SIG-M5 treated with dmso at 0.1 percent for 504 hours (cell line): ENCODE measurements around the gene RUSF1.

Source experiments
- DNase-seq: peaks from one replicate; lab custom pipeline; 2025; ENCODE audit not compliant: unreplicated experiment; lab: John Stamatoyannopoulos, UW

Gene RUSF1

GRCh38 chr16:31471875-31472708 is 36.1 kb downstream of the RUSF1 start, which contains the start of gene TGFB1I1:
Gene TGFB1I1 (plus strand): TSS chr16:31472152. CDS start chr16:31472189, 37 bp downstream.
- DNase-seq, result no peak

DNA sequence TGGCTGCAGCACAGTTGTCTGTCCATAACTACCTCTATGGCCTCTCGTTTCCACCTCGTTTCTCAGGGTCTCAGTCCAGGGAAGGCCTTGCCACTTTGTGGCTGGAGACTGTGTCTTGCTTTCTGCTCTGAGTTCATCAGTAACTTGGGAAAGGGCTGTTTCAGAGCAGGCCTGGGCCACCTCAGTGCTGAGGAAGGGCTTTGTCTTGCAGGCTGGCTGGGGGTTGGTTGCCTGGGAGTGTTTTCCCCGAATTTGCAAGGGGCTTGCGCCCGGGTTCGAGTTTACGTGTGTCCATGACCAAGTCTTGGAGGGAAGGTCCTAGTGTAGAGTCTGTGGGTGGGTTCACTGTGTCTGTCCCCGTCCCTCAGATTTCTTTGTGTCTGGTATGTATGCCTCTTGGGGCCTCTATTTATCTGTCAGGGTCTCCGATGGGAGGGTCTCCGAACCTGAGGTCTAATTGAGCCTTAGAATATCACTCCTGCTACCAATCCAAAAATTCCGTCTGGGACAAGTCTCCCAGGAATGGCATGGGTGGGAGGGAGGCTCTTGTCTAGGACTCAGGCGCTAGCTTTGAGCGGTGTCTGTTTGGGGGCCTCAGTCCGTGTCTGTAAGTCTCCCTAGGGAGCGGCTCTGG is 36.8 kb downstream of the RUSF1 start:
- no peak for DNase-seq

DNA sequence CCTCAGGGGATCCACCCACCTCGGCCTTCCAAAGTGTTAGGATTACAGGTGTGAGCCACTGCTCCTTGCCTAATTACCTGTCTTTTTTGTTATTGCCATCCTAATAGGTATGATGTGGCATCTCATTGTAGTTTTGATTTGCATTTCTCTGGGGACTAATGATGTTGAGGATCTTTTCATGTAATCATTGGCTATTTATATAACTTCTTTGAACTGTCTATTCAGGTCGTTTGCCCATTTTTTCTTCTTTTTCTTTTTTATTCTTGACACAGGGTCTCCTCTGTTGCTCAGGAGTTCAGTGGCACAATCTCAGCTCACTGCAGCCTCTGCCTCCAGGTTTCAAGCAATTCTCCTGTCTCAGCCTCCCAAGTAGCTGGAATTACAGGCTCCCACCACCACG is 37.6 kb downstream of the RUSF1 start:
- DNase-seq, result no peak

DNA sequence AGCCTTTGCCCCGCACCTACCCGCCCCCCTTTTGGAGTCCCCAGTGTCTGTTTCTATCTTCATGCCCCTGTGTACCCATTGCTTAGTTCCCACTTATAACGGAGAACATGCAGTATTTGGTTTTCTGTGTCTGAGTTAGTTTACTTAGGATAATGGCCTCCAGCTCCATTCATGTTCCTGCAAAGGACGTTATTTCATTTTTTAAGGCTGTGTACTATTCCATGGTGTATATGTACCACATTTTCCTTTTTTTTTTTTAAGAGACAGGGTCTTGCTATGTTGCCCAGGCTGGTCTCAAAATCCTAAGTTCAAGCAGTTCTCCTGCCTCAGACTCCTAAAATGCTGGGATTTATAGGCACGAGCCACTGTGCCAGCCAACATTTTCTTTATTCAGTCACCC is 40.3 kb downstream of the RUSF1 start:
- no peak for DNase-seq

GRCh38 chr16:31467151-31467773 is 40.9 kb downstream of the RUSF1 start:
- peak; percentile 25 for DNase-seq

DNA sequence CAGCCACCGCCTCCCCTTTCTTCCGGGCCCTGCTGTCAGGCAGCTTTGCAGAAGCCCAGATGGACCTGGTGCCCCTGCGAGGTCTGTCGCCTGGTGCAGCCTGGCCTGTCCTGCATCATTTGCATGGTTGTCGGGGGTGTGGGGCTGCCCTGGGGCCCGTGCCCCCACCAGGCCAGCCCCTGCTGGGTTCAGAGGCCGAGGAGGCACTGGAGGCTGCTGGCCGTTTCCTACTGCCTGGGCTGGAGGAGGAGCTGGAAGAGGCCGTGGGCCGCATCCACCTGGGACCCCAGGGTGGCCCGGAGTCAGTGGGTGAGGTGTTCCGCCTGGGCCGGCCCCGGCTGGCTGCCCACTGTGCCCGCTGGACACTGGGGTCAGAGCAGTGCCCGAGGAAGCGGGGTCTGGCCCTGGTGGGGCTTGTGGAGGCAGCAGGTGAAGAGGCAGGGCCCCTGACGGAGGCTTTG is 41.8 kb downstream of the RUSF1 start:
- DNase-seq, result no peak

DNA sequence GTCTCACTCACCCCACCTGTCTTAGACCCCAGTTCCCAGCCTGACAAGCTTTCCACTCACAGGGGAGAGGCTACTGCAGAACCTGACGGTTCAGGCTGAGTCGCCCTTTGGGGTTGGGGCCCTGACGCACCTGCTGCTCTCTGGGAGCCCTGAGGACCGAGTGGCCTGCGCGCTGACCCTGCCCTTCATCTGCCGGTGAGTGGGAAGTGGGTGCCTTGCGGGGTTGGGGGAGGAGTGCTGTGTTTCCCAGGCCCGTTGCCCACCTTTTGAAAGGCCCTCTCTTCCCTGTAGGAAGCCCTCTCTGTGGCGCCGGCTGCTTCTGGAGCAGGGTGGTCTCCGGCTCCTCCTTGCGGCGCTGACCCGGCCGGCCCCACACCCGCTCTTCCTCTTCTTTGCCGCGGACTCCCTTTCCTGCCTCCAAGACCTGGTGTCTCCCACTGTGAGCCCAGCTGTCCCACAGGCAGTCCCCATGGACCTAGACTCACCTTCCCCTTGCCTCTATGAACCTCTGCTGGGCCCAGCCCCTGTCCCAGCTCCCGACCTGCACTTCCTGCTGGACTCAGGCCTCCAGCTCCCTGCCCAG is 42.3 kb downstream of the RUSF1 start:
- no peak for DNase-seq

DNA sequence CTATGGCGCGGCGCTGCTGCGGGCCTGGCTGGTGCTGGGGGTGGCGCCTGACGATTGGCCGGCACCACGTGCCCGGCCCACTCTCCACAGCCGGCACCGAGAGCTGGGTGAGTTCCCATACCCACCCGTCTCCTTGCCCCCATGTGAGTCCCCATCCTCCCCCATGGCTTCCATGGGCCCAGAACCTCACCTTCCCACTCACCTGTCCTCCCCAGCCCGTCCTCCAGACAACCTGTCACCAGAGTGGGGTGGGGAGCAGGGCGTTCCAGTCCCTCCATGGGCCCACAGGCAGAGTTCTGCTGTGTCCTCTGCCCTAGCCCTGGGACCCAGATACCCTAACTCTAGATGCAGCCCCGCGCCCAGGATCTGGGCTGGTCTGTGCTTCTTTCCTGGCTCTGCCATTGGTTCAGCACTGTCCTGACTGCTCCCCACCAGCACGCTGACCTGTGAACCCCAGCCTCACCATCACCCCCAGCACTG is 43.4 kb downstream of the RUSF1 start:
- no peak for DNase-seq

GRCh38 chr16:31464348-31464769 is 43.8 kb downstream of the RUSF1 start:
- no peak for DNase-seq

- no peak for DNase-seq
These were observed 46.0 kb downstream of the RUSF1 start for GRCh38 chr16:31461921-31462804.

GRCh38 chr16:31461201-31461920 is 46.8 kb downstream of the RUSF1 start:
- DNase-seq, result no peak

DNA sequence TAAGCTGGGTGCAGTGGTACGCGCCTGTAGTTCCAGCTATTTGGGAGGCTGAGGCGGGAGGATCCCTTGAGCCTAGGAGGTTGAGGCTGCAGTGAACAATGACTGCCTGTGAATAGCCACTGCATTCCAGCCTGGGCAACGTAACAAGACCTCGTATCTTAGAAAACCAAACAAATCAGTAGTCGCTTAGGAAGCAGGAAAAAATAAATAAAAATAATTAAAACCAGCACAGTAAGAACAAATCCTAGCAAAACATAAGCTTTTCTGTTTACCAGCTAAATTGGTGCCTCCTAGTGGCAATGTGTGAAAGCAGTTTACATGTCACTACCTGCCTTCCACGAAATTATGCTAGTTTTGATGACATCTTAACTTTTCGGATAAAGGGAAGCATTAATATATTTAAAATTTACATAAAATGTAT is 47.6 kb downstream of the RUSF1 start:
- peak; percentile 58 for DNase-seq

GRCh38 chr16:31459687-31460581 is 48.3 kb downstream of the RUSF1 start:
- peak; percentile 97 for DNase-seq

- DNase-seq, result peak; percentile 97
These were observed 49.1 kb downstream of the RUSF1 start, which contains the start of gene ARMC5 for GRCh38 chr16:31458844-31459686. Gene ARMC5 (plus strand): TSS chr16:31459501. CDS start chr16:31459525, 24 bp downstream.

GRCh38 chr16:31458073-31458843 is 49.9 kb downstream of the RUSF1 start:
- peak; percentile 55 for DNase-seq

DNA sequence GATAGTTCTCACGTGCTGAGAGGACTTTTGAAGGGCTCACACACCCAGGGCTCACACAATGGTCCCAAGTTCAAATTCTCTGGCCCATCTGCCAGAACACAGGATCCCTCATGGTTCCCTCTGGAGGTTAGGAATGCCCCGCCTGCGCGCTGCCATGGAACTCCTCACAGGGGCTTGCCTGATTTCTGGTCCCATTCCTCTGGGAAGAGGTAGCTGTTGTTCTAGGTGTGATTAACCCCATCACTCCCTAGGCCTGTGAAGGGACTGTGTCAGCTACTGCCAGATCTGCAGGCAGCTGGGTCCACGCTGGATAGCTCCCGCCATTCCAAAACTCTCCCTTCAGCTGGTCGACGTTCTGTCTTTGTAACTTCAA is 51.2 kb downstream of the RUSF1 start:
- DNase-seq, result no peak
